ENCODE measurements around the gene EIPR1.

The EIPR1 gene

DNA sequence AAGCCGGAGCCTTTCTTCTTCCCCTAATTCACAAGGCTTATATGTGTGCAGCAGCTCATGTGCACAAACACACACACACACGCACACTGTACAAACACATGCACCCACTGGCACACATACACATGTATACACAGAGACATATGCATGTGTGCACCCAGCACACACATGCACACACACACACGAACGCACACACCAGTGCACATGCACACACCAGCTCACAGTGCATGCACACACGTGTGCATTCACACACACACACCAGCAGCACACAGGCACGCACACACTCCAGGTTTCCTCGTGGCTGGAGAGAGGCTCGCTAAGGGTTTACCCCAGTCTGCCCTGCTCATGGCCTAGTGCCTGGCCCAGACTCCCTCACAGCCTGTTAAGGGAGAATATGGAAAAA is 234.0 kb downstream of the EIPR1 start:
- DNase-seq, result no peak

DNA sequence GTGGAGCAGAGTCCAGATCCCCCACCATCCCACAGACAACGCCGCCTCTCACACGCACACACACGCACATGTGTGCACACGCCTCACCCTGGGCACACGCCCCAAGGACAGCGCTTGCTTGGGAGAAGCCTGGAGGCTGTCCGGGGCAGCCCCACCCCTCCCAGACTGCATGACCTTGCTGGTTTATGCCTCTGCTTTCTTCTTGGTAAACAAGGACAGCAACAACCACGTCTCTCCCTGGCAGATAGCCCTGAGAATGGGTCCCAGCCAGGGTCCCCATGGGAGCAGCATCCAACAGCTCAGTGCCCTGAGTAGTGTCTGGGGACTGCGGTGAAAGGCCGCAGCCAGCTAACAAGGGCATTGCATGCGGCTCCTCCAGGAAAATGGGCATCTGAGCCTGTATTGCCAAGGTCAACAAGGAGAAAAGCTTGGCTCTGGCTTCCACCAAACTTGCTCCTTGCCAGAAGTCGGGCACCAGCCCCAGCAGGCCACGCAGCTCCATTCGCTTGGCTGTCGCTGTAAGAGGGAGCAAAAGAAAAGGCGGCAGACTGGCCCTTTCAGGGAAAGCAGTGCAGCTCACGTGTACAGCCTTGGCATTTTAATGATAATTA is 234.6 kb downstream of the EIPR1 start:
- no peak for DNase-seq

DNA sequence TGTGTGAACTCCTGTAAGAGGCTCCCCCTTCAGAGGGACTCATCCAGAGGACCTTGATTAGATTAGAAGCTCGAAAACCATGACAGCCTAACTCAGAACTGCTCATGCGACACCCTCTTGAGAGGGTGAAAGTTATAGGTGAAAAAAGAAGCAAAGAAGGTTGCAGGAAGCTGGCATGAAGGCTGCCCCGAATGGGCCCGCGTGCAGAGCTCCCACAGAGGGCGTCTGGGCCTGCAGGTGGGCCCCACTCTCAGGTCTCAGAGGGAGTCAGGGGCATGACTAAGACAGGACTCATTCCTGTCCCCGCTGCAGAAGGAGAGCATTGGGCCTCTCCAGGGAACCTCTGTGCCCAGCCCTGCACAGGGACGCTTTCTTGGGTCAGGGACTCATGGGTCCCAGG is 235.4 kb downstream of the EIPR1 start:
- no peak for DNase-seq

DNA sequence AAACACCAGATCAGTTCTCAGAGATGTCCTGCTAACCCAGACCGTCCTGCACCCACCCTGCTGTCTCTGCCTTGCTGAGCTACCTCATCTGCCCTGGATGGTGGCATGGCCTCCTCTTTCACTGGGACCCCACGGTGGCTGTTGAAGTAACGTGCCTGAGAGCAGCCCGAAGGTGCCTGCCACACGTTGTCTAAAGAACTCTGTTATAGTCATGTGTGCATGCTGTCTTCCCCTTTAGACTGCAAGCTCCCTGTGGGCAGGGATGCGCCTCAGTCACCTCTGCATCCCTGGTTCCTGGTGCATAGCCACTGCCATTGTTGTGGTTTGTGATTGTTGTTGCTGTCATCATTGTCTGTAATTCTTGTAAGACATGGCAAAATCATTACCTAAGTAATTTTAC is 235.9 kb downstream of the EIPR1 start:
- DNase-seq, result no peak

DNA sequence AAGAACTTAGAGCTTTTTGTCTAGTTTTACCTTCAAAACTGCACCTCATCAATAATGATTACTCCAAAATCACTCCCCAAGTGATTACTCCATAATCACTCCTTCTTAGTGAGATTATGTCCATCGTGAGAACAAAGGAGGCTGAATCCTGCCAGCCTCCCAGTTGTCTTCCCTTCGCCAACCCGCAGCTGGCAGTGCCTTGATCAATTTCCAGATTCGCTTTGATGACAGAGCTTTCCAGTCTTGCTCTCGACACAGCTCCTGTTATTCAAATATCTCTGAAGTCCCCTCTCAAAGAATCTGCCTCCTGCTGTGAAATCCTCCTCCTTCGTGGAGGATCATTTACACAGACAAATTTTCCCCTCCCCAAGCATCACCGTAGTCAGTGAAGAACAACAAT is 237.7 kb downstream of the EIPR1 start:
- no peak for DNase-seq
